Stimulated activated CD8-positive, alpha-beta memory T cell treated with anti-CD3 and anti-CD28 coated beads, Interleukin-4, amount 100 ng/mL, for 48 hours (primary cell): ENCODE data around the gene CLBA1.
A peak's percentile ranks its signal among the peaks of the same experiment; 100 is the strongest.

ENCODE experiments used
- DNase-seq: peaks from one replicate; pipeline ENCODE4 v3.0.0-alpha.2; 2020

Gene CLBA1

GRCh38 chr14:104968541-104969401, 16.8 kb upstream of the CLBA1 start:
- DNase-seq = no peak

- no peak for DNase-seq
Observed at GRCh38 chr14:104969741-104970230, 15.8 kb upstream of the CLBA1 start.

- DNase-seq = no peak
Observed at GRCh38 chr14:104970231-104971068, 15.1 kb upstream of the CLBA1 start.

GRCh38 chr14:104971447-104972240, 13.9 kb upstream of the CLBA1 start:
- DNase-seq = no peak

GRCh38 chr14:104972301-104973134, 13.1 kb upstream of the CLBA1 start:
- no peak for DNase-seq

GRCh38 chr14:104973135-104973384, 12.5 kb upstream of the CLBA1 start:
- no peak for DNase-seq

GRCh38 chr14:104973385-104974145, 12.0 kb upstream of the CLBA1 start:
- no peak for DNase-seq

GRCh38 chr14:104974146-104974541, 11.4 kb upstream of the CLBA1 start:
- DNase-seq = no peak

- DNase-seq = no peak
Observed at GRCh38 chr14:104974665-104975390, 10.8 kb upstream of the CLBA1 start.

GRCh38 chr14:104975481-104976197, 9.9 kb upstream of the CLBA1 start:
- no peak for DNase-seq

GRCh38 chr14:104976198-104977007, 9.2 kb upstream of the CLBA1 start:
- peak; percentile 94 for DNase-seq

- DNase-seq = no peak
Observed at GRCh38 chr14:104977008-104977680, 8.4 kb upstream of the CLBA1 start.

- peak; percentile 69 for DNase-seq
Observed at GRCh38 chr14:104977681-104978653, 7.6 kb upstream of the CLBA1 start, which contains the start of gene AHNAK2. AHNAK2 (minus strand) TSS chr14:104978374; CDS start chr14:104978237, 137 bp downstream.

GRCh38 chr14:104978746-104979691, 6.6 kb upstream of the CLBA1 start:
- DNase-seq = no peak

- DNase-seq = no peak
Observed at GRCh38 chr14:104979758-104980610, 5.6 kb upstream of the CLBA1 start.
